HS-5 (cell line): Measurements from ENCODE around the gene TWIST1.

Experiments
- DNase-seq: peaks from one replicate; pipeline ENCODE4 v3.0.0-alpha.2; 2012; ENCODE audit warnings: low read depth

Gene TWIST1

GRCh38 chr7:19113002-19113350, 4.5 kb downstream of the TWIST1 start:
- DNase-seq: no peak

- DNase-seq: no peak
Observed at GRCh38 chr7:19112274-19113001, 5.0 kb downstream of the TWIST1 start.

- no peak for DNase-seq
Observed at GRCh38 chr7:19111474-19112273, 5.8 kb downstream of the TWIST1 start.

DNA sequence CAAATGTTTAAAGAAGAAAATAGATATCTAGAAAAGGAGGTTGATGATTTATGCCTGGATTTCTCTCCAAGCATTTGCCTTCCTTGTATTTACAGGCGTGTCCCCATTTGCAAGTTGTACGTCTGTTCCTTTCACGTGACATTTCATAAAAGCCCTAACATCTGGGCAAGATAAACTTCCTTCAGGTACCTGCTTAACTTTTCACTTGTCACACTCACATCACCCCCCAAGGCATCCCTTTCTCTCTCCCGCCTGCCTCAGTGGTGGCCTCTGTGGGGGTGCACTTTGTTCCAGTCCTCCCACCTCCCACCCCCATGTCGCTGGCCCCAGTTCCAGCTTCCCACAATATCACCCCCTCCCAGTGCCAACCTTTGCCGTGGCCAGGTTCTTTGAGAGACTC, 6.7 kb downstream of the TWIST1 start:
- DNase-seq: no peak

- DNase-seq: no peak
Observed at GRCh38 chr7:19110026-19110730, 7.3 kb downstream of the TWIST1 start.

DNA sequence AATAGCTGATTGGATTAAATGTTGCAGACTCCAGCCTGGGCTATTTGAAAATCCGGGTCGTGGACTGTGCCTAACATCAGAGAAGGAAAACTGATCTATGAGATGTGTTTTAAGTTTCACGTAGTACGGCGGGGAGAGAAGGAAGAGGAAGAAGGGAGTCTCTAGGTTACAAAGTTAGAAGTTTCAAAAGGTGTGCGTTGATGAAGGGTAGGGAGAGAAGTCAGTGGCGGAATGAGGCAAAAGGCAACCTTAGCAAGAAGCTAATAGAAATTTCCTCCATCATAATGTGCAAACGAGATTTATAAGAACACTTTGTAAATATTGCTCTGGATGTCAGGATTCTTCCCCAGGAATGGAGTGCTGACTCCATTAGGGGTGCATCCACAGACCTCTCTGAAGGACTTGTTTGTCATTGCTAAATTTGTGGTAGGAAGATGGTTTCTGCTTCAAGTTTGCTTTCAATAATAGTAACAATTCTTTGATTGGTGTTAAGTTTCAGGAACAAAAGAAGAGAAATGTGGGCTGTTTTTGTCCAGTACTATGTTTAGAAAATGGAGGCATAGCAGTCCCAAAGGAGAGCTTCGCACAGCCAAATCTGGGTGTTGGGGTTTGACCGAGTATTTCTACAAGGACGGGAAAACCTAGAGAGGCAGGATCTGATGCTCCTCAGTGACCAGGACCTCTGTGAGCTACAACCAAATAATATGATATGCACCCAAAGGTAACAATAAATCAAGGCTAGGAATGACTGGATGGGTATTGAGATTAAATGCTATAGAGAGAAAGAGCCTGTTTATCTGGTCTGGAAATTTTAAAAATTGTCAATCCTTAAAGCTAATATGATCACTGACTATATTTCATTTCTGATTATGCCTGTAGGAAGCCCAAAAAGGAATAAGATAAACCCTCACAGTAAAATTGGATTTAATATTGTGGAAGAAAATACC, 8.2 kb downstream of the TWIST1 start:
- no peak for DNase-seq

GRCh38 chr7:19107356-19108146, 9.9 kb downstream of the TWIST1 start:
- peak; percentile 37 for DNase-seq

DNA sequence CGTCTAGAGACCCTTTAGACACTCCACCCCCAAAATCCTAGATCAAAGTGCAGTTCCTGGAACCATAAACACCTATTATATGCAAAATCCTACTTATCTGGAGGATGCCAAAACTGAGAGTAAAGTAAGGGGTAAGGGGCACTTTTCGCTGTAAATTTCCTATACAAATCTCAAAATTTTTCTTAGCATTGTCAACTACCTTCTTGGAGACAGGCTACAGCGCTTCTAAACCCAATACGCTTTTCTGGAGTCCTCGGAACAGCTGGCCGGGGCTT, 10.4 kb downstream of the TWIST1 start:
- DNase-seq: no peak

DNA sequence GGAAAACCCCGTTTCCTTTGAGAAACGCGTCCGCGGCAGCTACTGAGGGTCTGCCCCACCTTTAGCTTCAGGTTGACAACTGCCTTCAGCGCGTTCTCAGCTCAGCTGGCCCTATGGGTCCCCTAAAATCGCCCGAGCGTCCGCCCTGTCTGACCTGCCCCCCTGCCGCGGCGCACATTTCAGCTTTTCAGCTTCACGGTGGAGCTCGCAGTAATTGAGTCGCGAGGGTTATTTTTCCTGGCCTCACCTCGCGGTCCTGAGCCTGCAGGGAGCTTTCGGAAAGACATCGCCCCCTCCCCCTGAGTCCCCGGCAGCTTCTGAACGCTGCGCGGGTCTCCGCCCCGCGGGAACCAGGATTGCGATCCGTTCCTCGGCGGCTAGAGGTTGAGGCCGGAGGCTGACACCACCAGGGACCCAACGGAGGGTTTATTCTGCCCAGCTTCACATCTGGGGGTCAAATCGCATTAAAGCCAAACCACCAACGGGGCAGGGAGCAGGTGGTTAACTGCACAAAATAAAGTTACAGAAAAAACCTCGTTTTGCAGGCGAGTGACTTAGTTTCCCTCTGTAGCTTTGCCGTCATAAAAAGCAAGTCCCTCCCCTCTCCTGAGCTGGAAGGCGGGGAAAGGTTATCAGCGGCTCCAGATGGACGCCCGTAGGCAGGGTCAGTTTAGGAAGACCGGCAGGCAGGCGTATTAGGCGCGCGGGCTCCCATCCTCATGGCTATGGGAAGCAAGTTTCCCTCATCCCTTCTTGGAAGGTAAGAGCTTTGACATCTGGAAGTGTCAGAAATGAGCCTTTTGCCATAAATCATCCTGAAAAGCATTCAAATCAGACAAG, 11.0 kb downstream of the TWIST1 start:
- DNase-seq: no peak

DNA sequence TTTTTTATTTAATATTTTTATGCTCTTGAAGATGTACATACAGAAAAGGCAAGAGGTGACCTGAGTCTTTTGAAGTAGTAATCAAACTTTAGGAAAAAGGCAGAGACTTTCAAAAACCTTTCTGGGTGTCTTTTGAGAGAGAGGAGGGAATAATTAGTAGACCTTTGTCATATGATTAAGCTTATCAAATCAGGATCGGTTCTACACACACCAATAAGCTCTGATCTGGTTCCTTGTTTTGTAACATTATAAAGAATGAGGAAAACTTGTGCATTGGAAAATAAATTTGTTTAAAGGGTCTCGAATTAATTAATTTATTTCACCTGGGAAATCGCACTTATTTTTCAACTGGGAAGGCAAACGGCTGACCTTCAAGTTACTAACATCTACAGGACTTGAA, 11.9 kb downstream of the TWIST1 start:
- no peak for DNase-seq

- DNase-seq: no peak
Observed at GRCh38 chr7:19104811-19105210, 12.6 kb downstream of the TWIST1 start.

- no peak for DNase-seq
Observed at GRCh38 chr7:19102884-19103283, 14.6 kb downstream of the TWIST1 start.

DNA sequence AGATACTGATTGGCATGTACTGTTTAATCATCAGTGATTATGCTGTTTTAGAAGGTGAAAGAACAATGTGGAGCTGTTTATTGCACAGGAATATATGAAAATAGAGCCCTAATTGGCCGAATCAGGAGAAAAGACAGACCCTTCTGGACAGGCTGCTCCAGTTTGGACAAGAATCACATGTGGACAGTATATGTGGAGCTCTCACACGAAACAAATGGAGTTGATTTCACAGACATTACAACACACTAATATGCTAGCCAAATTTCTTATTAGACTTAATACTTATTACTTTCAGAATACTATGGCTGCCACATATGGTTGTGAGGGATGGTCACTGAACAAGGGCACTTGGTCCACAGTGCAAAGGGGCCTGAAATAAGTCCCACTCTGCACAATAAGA, 15.5 kb downstream of the TWIST1 start:
- no peak for DNase-seq

DNA sequence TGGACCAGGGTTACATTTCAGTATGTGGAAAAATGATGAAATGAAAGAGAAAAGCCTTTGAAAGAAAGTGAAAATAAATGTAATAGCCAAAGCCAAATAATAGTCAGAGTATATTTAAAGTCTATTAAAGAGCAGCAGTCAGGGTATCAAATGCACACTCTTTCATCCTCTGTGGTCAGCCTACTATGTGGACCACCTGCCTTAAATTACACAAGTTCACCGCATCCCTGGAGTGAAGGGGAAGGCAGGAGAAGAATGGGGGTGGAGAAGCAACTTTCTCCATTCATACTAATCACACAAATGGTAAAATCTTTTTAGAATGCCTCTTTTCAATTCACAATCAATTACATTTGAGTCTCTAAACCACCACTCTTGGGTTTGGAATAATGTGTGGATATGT, 16.0 kb downstream of the TWIST1 start:
- DNase-seq: no peak

GRCh38 chr7:19099924-19100323, 17.5 kb downstream of the TWIST1 start:
- no peak for DNase-seq

- DNase-seq: no peak
Observed at GRCh38 chr7:19099194-19099593, 18.2 kb downstream of the TWIST1 start.

DNA sequence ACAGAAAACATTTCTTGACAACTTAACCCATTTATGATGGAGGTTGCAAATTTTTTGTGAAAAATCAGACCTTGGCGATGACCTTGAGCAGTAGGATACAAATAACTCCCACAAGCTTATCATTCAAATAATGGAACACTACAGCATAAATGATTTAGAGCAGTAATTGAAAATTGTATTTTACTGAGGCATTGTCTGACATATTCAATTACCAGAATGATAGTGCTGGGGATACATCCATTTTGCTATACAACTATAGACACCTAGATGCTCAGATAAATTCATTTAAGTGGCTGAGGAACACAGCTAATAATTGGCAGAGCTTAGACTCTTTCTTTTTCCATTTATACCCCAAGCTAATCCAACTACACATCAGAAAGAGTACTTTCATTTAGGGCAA, 18.9 kb downstream of the TWIST1 start:
- no peak for DNase-seq

DNA sequence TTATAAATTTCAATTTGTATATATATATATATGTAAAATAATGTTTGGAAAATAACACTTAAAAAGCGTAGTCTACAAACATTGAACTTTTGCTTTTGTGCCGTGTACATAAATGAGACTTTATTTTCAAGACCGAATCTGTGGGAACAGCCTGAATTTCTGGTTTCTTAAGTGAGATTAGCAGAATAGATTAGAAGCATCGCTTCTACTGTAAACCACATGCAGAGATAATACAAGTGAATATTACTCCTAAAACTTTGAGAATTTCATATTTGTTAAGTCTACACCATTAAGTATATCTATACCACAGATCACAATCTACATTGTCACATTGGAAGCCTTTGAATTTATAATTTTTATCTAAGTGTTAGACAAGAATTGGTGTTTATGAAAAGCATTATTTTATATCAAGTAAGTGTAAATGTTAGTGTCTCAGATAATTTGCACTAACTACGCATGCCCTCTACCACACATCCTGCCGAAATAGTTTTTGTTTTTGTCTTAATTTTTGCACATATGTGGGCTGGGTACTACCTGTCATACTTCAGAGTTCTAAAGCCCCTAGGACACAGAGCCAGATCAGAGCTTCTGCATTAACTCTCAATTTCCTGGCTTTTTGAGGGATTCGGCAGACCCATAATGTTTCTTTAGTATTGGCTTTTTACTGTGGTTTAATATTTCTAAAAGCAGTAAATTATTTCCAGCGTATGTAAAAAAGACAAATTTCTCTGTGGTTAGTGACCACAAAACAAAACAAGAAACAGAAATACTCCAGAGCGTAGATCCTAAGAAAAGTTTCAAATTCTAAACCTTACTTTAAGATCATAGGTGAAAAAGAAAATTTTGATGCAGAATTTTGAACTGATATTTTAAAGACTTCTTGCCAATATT, 20.0 kb downstream of the TWIST1 start:
- DNase-seq: no peak

DNA sequence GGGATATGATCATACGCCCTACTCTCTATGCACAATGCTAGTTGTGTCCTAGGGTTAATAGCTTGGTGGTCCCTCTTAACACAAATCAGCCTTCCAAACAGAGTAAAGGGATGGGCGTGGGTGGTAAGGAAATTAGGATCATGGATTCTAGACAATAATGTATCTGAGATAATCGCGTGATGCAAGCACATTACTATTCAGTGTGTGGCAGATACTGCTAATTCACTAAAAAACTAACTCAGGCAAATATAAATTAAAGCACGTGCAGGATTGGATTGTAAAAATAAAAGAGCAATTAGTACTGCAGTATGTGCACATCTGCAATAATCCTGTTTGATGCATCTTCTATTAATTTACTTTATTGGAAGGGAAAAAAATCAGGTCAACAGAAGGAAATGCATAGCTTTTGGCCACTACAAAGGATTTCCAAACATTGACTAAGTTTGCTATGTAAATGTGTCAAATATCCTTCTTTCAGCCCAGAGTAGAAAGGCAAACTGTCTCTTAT, 22.0 kb downstream of the TWIST1 start:
- no peak for DNase-seq
